Measurements from ENCODE around the gene ZNF93.
"Not testable (repeated sequence)": the region's sequence is repeated elsewhere in the genome, so short reads cannot be mapped to it uniquely, and the experiment has no call there.

Gene ZNF93

DNA sequence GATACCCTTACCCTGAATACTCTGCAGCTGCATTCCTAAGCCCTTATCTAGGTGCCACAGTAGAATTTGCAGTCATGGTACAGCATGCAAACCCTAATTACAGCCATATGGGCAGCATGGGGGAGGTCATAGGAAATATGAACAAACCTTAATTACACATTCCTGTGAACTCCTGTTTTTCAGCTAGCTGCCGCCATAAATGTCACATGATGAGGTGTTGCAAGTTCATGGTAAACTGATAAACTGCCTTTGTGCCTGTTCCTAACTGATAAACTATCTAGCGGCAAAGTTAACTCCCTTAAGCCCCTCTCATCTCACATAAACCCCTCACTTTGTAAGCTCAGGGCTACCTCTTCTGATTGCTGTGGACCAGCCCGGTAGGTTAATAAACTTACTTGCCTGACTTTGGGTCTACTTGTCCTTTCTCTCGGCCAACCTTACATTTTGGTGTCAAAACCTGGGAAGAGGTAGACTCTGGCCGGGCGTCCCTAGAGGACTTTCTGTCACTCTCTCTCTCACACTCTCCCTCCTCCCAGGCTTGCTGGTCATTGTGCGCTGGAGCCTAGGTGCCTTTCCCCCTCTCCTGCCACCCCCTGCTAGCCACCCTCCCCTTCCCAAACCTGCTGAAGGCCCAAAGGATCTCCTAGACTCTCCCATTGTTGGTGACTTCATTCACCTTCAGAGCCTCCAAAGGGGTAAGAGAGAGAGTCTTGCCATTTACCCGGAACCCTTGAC lies 43.3 kb downstream of the ZNF93 start:
- no peak for DNase-seq

- DNase-seq = no peak
These were observed 43.8 kb downstream of the ZNF93 start for GRCh38 chr19:19944583-19944880.

DNA sequence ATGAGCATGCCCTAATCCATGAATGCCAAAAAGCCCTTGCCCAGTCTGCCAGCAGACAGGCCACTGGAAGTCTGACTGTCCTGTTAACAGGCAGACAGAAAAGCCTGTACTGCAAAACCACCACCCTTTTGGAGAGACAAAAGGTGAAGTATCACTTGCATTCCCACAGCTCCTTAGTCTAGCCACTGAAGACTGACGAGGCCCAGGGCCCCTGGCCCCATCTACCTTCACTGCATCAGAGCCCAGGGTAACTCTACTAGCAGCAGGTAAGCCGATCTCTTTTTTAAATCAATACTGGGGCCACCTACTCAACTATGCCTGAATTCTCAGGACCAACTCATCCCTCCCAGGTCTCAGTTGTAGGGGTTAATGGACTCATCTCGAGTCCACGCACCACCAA lies 45.5 kb downstream of the ZNF93 start:
- DNase-seq = no peak

DNA sequence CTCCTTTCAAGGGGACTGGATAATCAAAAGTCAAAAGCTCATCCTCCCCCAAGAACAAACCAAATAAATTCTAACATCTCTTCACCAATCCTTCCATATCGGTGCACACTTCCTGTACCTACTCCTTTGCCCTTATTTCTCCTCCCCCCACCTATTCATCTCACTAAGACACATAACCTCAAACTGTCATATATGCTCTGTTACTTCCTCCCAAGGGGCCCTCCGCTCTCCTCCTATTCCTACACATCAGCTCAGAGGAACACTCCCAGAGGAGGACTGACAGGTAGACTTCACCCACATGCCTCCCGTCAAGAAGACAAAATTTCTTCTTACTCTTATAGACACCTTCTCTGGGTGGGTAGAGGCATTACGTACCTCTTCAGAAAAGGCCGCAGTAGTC lies 48.1 kb downstream of the ZNF93 start:
- no peak for DNase-seq

DNA sequence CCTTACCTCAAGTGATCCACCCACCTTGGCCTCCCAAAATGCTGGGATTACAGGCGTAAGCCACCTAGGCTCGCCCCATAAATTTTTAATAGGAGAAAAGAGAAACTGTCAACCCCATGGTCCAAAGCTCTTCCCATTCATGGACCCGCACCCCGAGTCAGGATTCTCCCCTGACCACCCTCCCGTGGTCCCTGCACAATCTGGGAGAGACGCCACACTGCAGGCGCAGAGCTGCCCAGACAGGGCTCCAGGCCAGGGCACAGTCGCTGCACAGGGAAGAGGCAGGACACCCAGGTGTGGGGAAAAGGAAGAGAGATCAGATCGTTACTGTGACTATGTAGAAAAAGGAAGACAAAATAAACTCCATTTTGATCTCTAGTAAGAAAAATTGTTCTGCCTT lies 54.5 kb downstream of the ZNF93 start:
- DNase-seq = no peak

DNA sequence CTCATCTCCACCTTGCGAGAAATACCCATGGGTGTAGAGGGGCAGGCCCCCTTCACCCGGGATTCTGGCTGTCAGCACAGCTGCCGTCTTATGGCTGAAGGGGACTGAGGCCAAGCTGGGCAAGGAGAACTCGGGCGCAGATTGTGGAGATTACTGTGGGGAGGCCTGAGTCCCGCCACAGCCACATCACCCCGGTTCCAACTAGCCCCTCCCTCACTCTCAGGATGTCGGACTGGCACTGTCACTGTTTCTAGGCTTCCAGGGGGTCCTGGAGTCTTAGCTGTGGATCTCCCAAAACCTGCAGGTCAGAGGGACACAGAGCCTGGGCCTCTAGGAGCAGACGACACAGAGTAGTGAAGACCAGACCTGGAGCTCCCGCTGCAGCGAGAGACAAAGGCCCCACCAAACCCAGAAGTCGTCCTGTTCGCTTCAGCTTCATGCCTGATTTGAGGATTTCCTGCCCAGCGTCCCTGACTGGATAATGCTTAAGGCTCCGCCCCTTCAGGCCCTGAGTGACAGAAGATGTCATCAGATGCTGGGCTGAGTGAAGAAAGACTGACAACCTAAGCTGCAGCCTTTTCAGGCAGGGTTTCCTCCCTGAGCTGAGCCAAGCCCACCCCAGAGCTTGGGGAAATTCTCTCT lies 55.8 kb downstream of the ZNF93 start:
- DNase-seq = no peak

- DNase-seq = not testable (repeated sequence)
These were observed 57.0 kb downstream of the ZNF93 start for GRCh38 chr19:19957766-19958165.

GRCh38 chr19:19959151-19959799 lies 58.5 kb downstream of the ZNF93 start:
- peak; percentile 68 for DNase-seq

GRCh38 chr19:19964416-19964815 lies 63.7 kb downstream of the ZNF93 start:
- no peak for DNase-seq

DNA sequence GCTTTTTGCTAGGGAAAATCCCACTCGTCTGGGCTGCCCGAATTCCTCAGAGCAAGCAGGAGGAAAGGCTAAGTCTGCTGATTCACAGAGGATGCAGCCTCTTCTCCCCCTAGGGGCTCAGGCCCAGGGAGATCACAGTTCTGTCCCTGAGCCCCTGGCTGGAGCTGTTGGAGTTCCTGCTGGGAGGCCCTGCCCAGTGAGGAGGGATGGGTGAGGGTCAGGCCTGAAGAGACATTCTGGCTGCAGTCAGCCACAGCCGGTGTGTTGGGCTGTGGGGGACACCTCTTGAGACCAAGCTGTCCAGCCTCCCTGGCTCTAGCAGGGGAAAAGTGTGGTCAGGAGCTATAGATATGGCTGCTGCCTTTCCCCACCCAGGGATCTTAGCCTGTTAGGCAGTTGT lies 65.4 kb downstream of the ZNF93 start:
- DNase-seq = not testable (repeated sequence)

DNA sequence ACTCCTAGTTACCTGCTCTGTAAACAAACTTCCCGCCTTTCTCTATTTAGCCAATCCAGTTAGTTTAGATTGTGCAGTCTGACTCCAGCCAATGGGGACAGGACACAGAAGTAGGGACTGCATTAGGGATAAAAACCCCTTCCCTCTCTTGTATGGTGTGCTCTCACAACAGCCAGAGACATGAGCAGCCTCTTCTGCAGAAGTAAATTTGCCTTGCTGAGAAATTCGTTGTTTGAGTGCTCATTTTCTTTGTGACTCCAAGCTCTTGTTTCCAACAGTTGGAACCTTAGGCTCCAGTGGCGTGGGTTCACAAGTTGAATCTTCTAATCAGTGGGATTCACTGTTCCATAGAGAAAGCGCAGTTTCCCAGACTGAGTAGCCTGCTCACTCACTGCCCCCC lies 66.1 kb downstream of the ZNF93 start:
- no peak for DNase-seq

Measured in activated naive CD4-positive, alpha-beta T cell treated with anti-CD3 and anti-CD28 coated beads, Interleukin-2, amount 50 U/mL, for 16 hours (primary cell).